Measurements from ENCODE around the gene ABCC6.

GRCh38 chr16:16147316-16147999 lies 75.8 kb downstream of the ABCC6 start:
- TF ChIP-seq, protein P1, sequence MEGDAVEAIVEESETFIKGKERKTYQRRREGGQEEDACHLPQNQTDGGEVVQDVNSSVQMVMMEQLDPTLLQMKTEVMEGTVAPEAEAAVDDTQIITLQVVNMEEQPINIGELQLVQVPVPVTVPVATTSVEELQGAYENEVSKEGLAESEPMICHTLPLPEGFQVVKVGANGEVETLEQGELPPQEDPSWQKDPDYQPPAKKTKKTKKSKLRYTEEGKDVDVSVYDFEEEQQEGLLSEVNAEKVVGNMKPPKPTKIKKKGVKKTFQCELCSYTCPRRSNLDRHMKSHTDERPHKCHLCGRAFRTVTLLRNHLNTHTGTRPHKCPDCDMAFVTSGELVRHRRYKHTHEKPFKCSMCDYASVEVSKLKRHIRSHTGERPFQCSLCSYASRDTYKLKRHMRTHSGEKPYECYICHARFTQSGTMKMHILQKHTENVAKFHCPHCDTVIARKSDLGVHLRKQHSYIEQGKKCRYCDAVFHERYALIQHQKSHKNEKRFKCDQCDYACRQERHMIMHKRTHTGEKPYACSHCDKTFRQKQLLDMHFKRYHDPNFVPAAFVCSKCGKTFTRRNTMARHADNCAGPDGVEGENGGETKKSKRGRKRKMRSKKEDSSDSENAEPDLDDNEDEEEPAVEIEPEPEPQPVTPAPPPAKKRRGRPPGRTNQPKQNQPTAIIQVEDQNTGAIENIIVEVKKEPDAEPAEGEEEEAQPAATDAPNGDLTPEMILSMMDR (IDR thresholded peaks at IDR 0.05) = no peak
- TF ChIP-seq POLR2A (IDR thresholded peaks at IDR 0.05) = no peak

Measured in esophagus squamous epithelium (tissue), 4 donors.